HEK293 (cell line): ENCODE results near the gene CTAGE9.
A peak's percentile ranks its signal among the peaks of the same experiment; 100 is the strongest.

Experiments
- CTCF ChIA-PET: fragments of 350-600 bp; formaldehyde crosslinking; extraction: SDS; loops from one replicate; lab custom pipeline; 2021; ENCODE audit warnings: antibody characterized with exemption; lab: Yijun Ruan, JAX
- POLR2A ChIA-PET: fragments of 300-600 bp; formaldehyde crosslinking; extraction: SDS; loops from one replicate; lab custom pipeline; 2020; ENCODE audit warnings: antibody characterized with exemption, inconsistent platforms; lab: Yijun Ruan, JAX
- H3K27ac ChIP-seq: fragments of 200-500 bp; sonication (Bioruptor generic); 2 replicates; pipeline ENCODE4 v1.5.1; 2014; ENCODE audit warnings: low read depth, low read length, control low read depth, inconsistent platforms; ENCODE audit errors: extremely low read depth
- H3K36me3 ChIP-seq, 2 experiments: fragments of 200-500 bp in 1 of 2; sonication (Bioruptor generic) in 1 of 2; 1 replicate in 1 of 2; 2 replicates in 1 of 2; pipeline ENCODE4 v1.5.1; 2014 to 2017; ENCODE audit warnings: inconsistent platforms in 2 of 2, low read length in 2 of 2; ENCODE audit not compliant: control insufficient read depth in 2 of 2, insufficient read depth in 1 of 2
- H3K4me1 ChIP-seq: fragments of 200-500 bp; sonication (Bioruptor generic); 2 replicates; pipeline ENCODE4 v1.5.1; 2014; ENCODE audit warnings: mild to moderate bottlenecking, low read length, inconsistent platforms; ENCODE audit not compliant: control insufficient read depth, insufficient read depth
- H3K4me3 ChIP-seq: 2 replicates; pipeline ENCODE4 v1.5.1; 2011; ENCODE audit warnings: low read depth, mild to moderate bottlenecking, control low read depth, low read length, moderate library complexity
- H3K9me3 ChIP-seq: fragments of 200-500 bp; sonication (Bioruptor generic); 2 replicates; pipeline ENCODE4 v1.5.1; 2014; ENCODE audit warnings: low read depth, low read length, inconsistent platforms; ENCODE audit not compliant: control insufficient read depth, insufficient read depth
- ATF2 ChIP-seq: fragments of 450-650 bp; formaldehyde crosslinking; IDR thresholded peaks from 2 replicates; pipeline ENCODE4 v1.5.1; 2016; ENCODE audit warnings: missing biosample characterization, missing genetic modification characterization, low read depth
- GFI1B ChIP-seq: fragments of 450-650 bp; formaldehyde crosslinking; IDR thresholded peaks from 2 replicates; pipeline ENCODE4 v1.5.1; 2016; ENCODE audit warnings: missing biosample characterization, missing genetic modification characterization
- HOXA7 ChIP-seq: sonication (generic); formaldehyde crosslinking; IDR thresholded peaks from 2 replicates; pipeline ENCODE4 v1.8.1; 2022; ENCODE audit warnings: missing genetic modification reagents, borderline replicate concordance
- HOXC10 ChIP-seq: sonication (generic); formaldehyde crosslinking; IDR thresholded peaks from 2 replicates; pipeline ENCODE4 v1.8.1; 2023; ENCODE audit warnings: mild to moderate bottlenecking, missing genetic modification reagents
- KLF10 ChIP-seq: fragments of 450-650 bp; IDR thresholded peaks from 2 replicates; pipeline ENCODE4 v1.5.1; 2018; ENCODE audit warnings: missing biosample characterization, mild to moderate bottlenecking, missing genetic modification characterization
- YY1 ChIP-seq: fragments of 450-650 bp; formaldehyde crosslinking; IDR thresholded peaks from 2 replicates; pipeline ENCODE4 v1.5.1; 2018; ENCODE audit warnings: missing biosample characterization, missing genetic modification characterization
- ZBTB17 ChIP-seq: fragments of 450-650 bp; formaldehyde crosslinking; IDR thresholded peaks from 2 replicates; pipeline ENCODE4 v1.5.1; 2016; ENCODE audit warnings: missing biosample characterization, missing genetic modification characterization
- ZBTB20 ChIP-seq: fragments of 450-650 bp; formaldehyde crosslinking; IDR thresholded peaks from 2 replicates; pipeline ENCODE4 v1.5.1; 2016; ENCODE audit warnings: missing biosample characterization, missing genetic modification characterization
- ZNF132 ChIP-seq: fragments of 450-650 bp; formaldehyde crosslinking; IDR thresholded peaks from 2 replicates; pipeline ENCODE4 v1.5.1; 2017; ENCODE audit warnings: missing biosample characterization, missing genetic modification characterization, borderline replicate concordance
- ZNF169 ChIP-seq: fragments of 450-650 bp; formaldehyde crosslinking; IDR thresholded peaks from 2 replicates; pipeline ENCODE4 v1.5.1; 2016; ENCODE audit warnings: missing biosample characterization, missing genetic modification characterization
- ZNF174 ChIP-seq: fragments of 450-650 bp; formaldehyde crosslinking; IDR thresholded peaks from 2 replicates; pipeline ENCODE4 v1.5.0; 2017; ENCODE audit warnings: missing biosample characterization, mild to moderate bottlenecking, missing genetic modification characterization
- ZNF416 ChIP-seq: fragments of 450-650 bp; formaldehyde crosslinking; IDR thresholded peaks from 2 replicates; pipeline ENCODE4 v1.5.1; 2016; ENCODE audit warnings: missing biosample characterization, missing genetic modification characterization
- ZNF488 ChIP-seq: fragments of 450-650 bp; formaldehyde crosslinking; IDR thresholded peaks from 2 replicates; pipeline ENCODE4 v1.5.1; 2016; ENCODE audit warnings: missing biosample characterization, missing genetic modification characterization
- ZNF548 ChIP-seq: fragments of 450-650 bp; formaldehyde crosslinking; IDR thresholded peaks from 2 replicates; pipeline ENCODE4 v1.5.1; 2016; ENCODE audit warnings: missing biosample characterization, missing genetic modification characterization
- ZNF600 ChIP-seq: fragments of 450-650 bp; formaldehyde crosslinking; IDR thresholded peaks from 2 replicates; pipeline ENCODE4 v1.5.1; 2016; ENCODE audit warnings: missing biosample characterization, missing genetic modification characterization
- ZNF660 ChIP-seq: fragments of 450-650 bp; IDR thresholded peaks from 2 replicates; pipeline ENCODE4 v1.5.1; 2018; ENCODE audit warnings: missing biosample characterization, mild to moderate bottlenecking, missing genetic modification characterization
- ZNF768 ChIP-seq: fragments of 450-650 bp; formaldehyde crosslinking; IDR thresholded peaks from 2 replicates; pipeline ENCODE4 v1.5.1; 2018; ENCODE audit warnings: missing biosample characterization, mild to moderate bottlenecking, missing genetic modification characterization
- ZNF785 ChIP-seq: fragments of 450-650 bp; formaldehyde crosslinking; IDR thresholded peaks from 2 replicates; pipeline ENCODE4 v1.5.1; 2016; ENCODE audit warnings: missing biosample characterization, missing genetic modification characterization

CTAGE9 gene

GRCh38 chr6:131669891-131670290 lies 40.9 kb downstream of the CTAGE9 start (continued):
- TF ChIP-seq ZNF488 (no peak), ZNF768 (tag by site-specific recombination) (no peak), HOXA7 (no peak), ZNF169 (tag by site-specific recombination) (no peak), ZNF785 (no peak)

DNA sequence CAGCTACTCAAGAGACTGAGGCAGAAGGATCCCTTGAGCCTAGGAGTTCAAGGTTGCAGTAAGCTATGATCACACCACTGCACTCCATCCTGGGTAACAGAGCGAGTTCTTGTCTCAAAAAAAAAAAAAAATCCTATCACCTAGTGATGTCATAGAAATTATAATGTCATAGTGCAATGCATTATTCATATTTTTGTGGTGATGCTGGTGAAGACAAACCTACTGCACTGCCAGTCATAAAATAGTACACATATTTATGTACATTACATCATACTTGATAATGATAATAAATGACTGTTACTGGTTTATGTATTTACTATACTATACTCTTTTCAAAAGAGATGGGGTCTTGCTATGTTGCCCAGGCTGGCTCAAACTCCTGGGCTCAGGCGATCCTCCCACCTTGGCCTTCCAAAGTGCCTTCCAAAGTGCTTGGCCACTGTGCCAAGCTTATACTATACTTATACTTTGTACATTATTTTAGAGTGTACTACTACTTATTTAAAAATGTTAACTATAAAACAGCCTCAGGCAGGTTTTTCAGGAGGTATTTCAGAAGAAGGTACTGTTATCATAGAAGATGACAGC lies 47.1 kb downstream of the CTAGE9 start:
- H3K4me3 ChIP-seq, result no peak overlapping the region
- TF ChIP-seq ZNF416 (no peak), ATF2 (peak; percentile 43; the same call in 1 of the 2 replicates)
- CTCF ChIA-PET, result interaction anchor here (0.6 to 1.2 kb wide), 3 partner anchors 87 to 637 kb away, joined by 3 read pairs; no protein-coding TSS in a partner anchor
- H3K9me3 ChIP-seq, result no peaks in the 10 kb centered on the region
- H3K27ac ChIP-seq, result no peak overlapping the region
- no peaks in the 10 kb centered on the region for H3K36me3 ChIP-seq
- no peaks in the 10 kb centered on the region for H3K4me1 ChIP-seq
- POLR2A ChIA-PET, result interaction anchor here (0.6 kb wide), 1 partner anchor 437 kb away, joined by 4 read pairs; no protein-coding TSS in a partner anchor

DNA sequence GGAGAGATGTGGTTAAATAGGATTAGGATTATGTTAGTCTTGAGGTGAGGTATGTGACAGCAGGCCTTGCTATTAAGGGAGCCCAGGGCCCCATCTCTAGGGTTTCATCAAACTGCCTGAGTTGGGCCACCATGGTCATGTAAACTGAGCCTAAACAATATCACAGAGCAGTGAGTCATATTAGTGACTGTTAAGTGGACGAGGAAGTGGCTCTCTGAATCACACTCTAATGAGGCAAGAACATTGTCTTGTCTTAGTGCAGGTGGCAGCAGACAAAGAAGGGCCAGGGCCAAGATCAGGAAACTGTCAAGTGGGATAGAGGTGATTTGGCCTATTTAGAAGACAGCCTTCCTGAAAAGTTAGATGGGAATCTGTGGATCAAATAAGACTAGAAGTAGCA lies 50.6 kb downstream of the CTAGE9 start:
- Histone ChIP-seq H3K9me3 (no peaks in the 10 kb centered on the region), H3K27ac (no peak overlapping the region), H3K4me1 (no peaks in the 10 kb centered on the region), H3K36me3 (no peaks in the 10 kb centered on the region), H3K4me3 (no peak overlapping the region)
- ChIA-PET POLR2A (no interaction called here), CTCF (no interaction called here)
- no peak for TF ChIP-seq ZNF660 (tag by site-specific recombination)
- TF ChIP-seq HOXC10 (CRISPR knock-in tag), result no peak
- no peak for TF ChIP-seq ZNF600 (tag by site-specific recombination)
- no peak for TF ChIP-seq GFI1B (tag by site-specific recombination)
- no peak for TF ChIP-seq ZBTB20
- no peak for TF ChIP-seq ZNF174 (tag by site-specific recombination)
- no peak for TF ChIP-seq YY1
- no peak for TF ChIP-seq KLF10 (tag by site-specific recombination)
- no peak for TF ChIP-seq ZNF548
- no peak for TF ChIP-seq ZBTB17 (tag by site-specific recombination)
- no peak for TF ChIP-seq ZNF132
